H1 (cell line): ENCODE measurements around the gene DPF3. TPM values are rescaled to one million over a fixed set of nuclear protein-coding genes. Genes with fewer than 3 reads are reported as not detected.

Source experiments
- CTCF ChIA-PET: fragments of 300-600 bp; sonication (Branson Sonifier 250); formaldehyde crosslinking; loops from one replicate; lab custom pipeline; 2021; ENCODE audit not compliant: partially characterized antibody; lab: Charles Lee
- POLR2A ChIA-PET: fragments of 300-600 bp; sonication (Branson Sonifier 250); formaldehyde crosslinking; loops from one replicate; lab custom pipeline; 2021; ENCODE audit warnings: inconsistent platforms; ENCODE audit not compliant: partially characterized antibody; lab: Charles Lee
- DNase-seq, 2 experiments: peaks; one replicate each; pipeline versions ENCODE4 v3.0.0 to v3.0.0-alpha.2; 2010 to 2022; ENCODE audit warnings: low spot score in 2 of 2, low read depth in 1 of 2, mixed read lengths in 1 of 2
- FAIRE-seq: peaks from 2 replicates; lab custom pipeline; 2011; peaks lifted over from hg19 to GRCh38; lab: Jason Lieb, UNC
- H2AFZ ChIP-seq: 2 replicates; pipeline ENCODE4 v1.8.1; 2012; ENCODE audit warnings: low read length, inconsistent platforms
- H2AK5ac ChIP-seq: 2 replicates; pipeline ENCODE4 v1.6.1; 2013; ENCODE audit warnings: low read depth, low read length
- H2BK120ac ChIP-seq: replicated peaks from 2 replicates; pipeline ENCODE3; 2013; ENCODE audit warnings: low read depth, low read length, inconsistent platforms
- H2BK12ac ChIP-seq: 2 replicates; pipeline ENCODE4 v1.6.1; 2013; ENCODE audit warnings: low read depth, low read length
- H2BK15ac ChIP-seq: 2 replicates; pipeline ENCODE4 v1.6.1; 2013; ENCODE audit warnings: low read length
- H2BK20ac ChIP-seq: 2 replicates; pipeline ENCODE4 v1.6.1; 2013; ENCODE audit warnings: low read length
- H2BK5ac ChIP-seq: 2 replicates; pipeline ENCODE4 v1.6.1; 2013; ENCODE audit warnings: low read depth, low read length
- H3K14ac ChIP-seq: 2 replicates; pipeline ENCODE4 v1.6.1; 2013; ENCODE audit warnings: inconsistent platforms; ENCODE audit not compliant: insufficient read length
- H3K18ac ChIP-seq: 2 replicates; pipeline ENCODE4 v1.6.1; 2013; ENCODE audit warnings: low read length; ENCODE audit errors: extremely low read depth
- H3K23ac ChIP-seq: 2 replicates; pipeline ENCODE4 v1.6.1; 2013; ENCODE audit warnings: inconsistent platforms; ENCODE audit not compliant: insufficient read length
- H3K23me2 ChIP-seq: 2 replicates; pipeline ENCODE4 v1.6.1; 2013; ENCODE audit warnings: low read depth, low read length
- H3K27ac ChIP-seq: 2 replicates; pipeline ENCODE4 v1.6.1; 2011; ENCODE audit warnings: low read depth, low read length, inconsistent platforms
- H3K27me3 ChIP-seq, 4 experiments: replicated peaks in 1 of 4; 1 replicate in 1 of 4; 2 replicates in 3 of 4; pipeline versions ENCODE4 v1.6.1 to v1.8.1; 2011 to 2013; ENCODE audit warnings: low read length in 3 of 4, mild to moderate bottlenecking in 3 of 4, inconsistent platforms in 2 of 4, mixed read lengths in 2 of 4, moderate library complexity in 1 of 4; ENCODE audit not compliant: control insufficient read depth in 3 of 4, insufficient read depth in 3 of 4; ENCODE audit errors: extremely low read depth in 1 of 4
- H3K36me3 ChIP-seq, 4 experiments: 2 replicates each; pipeline versions ENCODE4 v1.6.1 to v1.8.1; 2011 to 2013; ENCODE audit warnings: mild to moderate bottlenecking in 4 of 4, low read length in 3 of 4, moderate library complexity in 2 of 4, control low read depth in 1 of 4, inconsistent platforms in 1 of 4; ENCODE audit not compliant: insufficient read depth in 4 of 4, control insufficient read depth in 2 of 4
- H3K4ac ChIP-seq: replicated peaks from 2 replicates; pipeline ENCODE3; 2013; ENCODE audit warnings: low read length, low read depth, mixed read lengths, inconsistent platforms; ENCODE audit not compliant: insufficient read length
- H3K4me1 ChIP-seq, 4 experiments: replicated peaks in 1 of 4; 1 replicate in 1 of 4; 2 replicates in 3 of 4; pipeline versions ENCODE4 v1.6.1 to v1.8.1; 2011 to 2013; ENCODE audit warnings: low read length in 3 of 4, inconsistent platforms in 2 of 4, mixed read lengths in 1 of 4; ENCODE audit not compliant: insufficient read depth in 4 of 4, control insufficient read depth in 3 of 4
- H3K4me2 ChIP-seq, 2 experiments: 2 replicates each; pipeline versions ENCODE4 v1.6.1 to v1.8.1; 2011 to 2013; ENCODE audit warnings: low read depth in 2 of 2, low read length in 2 of 2, control low read depth in 1 of 2, inconsistent platforms in 1 of 2, mild to moderate bottlenecking in 1 of 2; ENCODE audit not compliant: insufficient read depth in 1 of 2
- H3K4me3 ChIP-seq, 4 experiments: fragments of 200-600, 300-600 bp in 1 of 4; sonication (generic), shearing (Covaris generic), sonication (Bioruptor Twin) in 1 of 4; 2 replicates each; pipeline versions ENCODE4 v1.5.1 to v1.8.1; 2011 to 2016; ENCODE audit warnings: low read length in 4 of 4, low read depth in 3 of 4, control low read depth in 2 of 4, inconsistent platforms in 2 of 4, mild to moderate bottlenecking in 2 of 4, mixed read lengths in 1 of 4, moderate library complexity in 1 of 4; ENCODE audit not compliant: insufficient read depth in 2 of 4; ENCODE audit errors: extremely low read depth in 1 of 4
- H3K56ac ChIP-seq: replicated peaks from 2 replicates; pipeline ENCODE3; 2013; ENCODE audit warnings: low read depth, mild to moderate bottlenecking, mixed read lengths, low read length, inconsistent platforms; ENCODE audit not compliant: insufficient read length
- H3K79me1 ChIP-seq: 2 replicates; pipeline ENCODE4 v1.6.1; 2013; ENCODE audit warnings: low read depth, low read length, control low read depth
- H3K79me2 ChIP-seq, 2 experiments: 2 replicates each; pipeline versions ENCODE4 v1.6.1 to v1.8.1; 2012 to 2013; ENCODE audit warnings: low read length in 2 of 2, mild to moderate bottlenecking in 2 of 2, inconsistent platforms in 1 of 2; ENCODE audit not compliant: insufficient read depth in 2 of 2, control insufficient read depth in 1 of 2
- H3K9ac ChIP-seq, 4 experiments: replicated peaks in 1 of 4; 1 replicate in 1 of 4; 2 replicates in 3 of 4; pipeline versions ENCODE4 v1.6.1 to v1.8.1; 2011 to 2013; ENCODE audit warnings: low read depth in 3 of 4, low read length in 3 of 4, control low read depth in 2 of 4, mild to moderate bottlenecking in 2 of 4, moderate library complexity in 2 of 4, inconsistent platforms in 1 of 4; ENCODE audit errors: extremely low read depth in 1 of 4
- H3K9me3 ChIP-seq, 2 experiments: 2 replicates each; pipeline versions ENCODE4 v1.6.1 to v1.8.1; 2012 to 2013; ENCODE audit warnings: mild to moderate bottlenecking in 2 of 2, moderate library complexity in 2 of 2, control low read depth in 1 of 2, inconsistent platforms in 1 of 2, low read depth in 1 of 2, low read length in 1 of 2, mixed read lengths in 1 of 2; ENCODE audit not compliant: insufficient read depth in 2 of 2
- H4K20me1 ChIP-seq, 2 experiments: replicated peaks in 1 of 2; 2 replicates each; pipeline versions ENCODE3 to v1.8.1; 2011 to 2013; ENCODE audit warnings: inconsistent platforms in 2 of 2, low read length in 2 of 2, mild to moderate bottlenecking in 1 of 2; ENCODE audit not compliant: insufficient read depth in 2 of 2, control insufficient read depth in 1 of 2
- H4K5ac ChIP-seq: 2 replicates; pipeline ENCODE4 v1.6.1; 2013; ENCODE audit warnings: low read length, low read depth, mixed read lengths, inconsistent platforms; ENCODE audit not compliant: insufficient read length
- H4K8ac ChIP-seq: 2 replicates; pipeline ENCODE4 v1.8.0; 2013; ENCODE audit warnings: mild to moderate bottlenecking, moderate library complexity, low read length, inconsistent platforms; ENCODE audit not compliant: insufficient read depth; ENCODE audit errors: extremely low read depth
- H4K91ac ChIP-seq: replicated peaks from 2 replicates; pipeline ENCODE3; 2013; ENCODE audit warnings: low read length, mixed read lengths, inconsistent platforms; ENCODE audit not compliant: insufficient read length
- CHD1 ChIP-seq: IDR thresholded peaks from 2 replicates; pipeline ENCODE4 v1.6.1; 2012; ENCODE audit warnings: low read depth, low read length, improper control_type of control experiment
- EP300 ChIP-seq, 2 experiments: IDR thresholded peaks; 1 replicate in 1 of 2; 2 replicates in 1 of 2; pipeline ENCODE4 v1.6.1; 2011 to 2012; ENCODE audit warnings: low read depth in 2 of 2, low read length in 2 of 2, mild to moderate bottlenecking in 2 of 2, borderline replicate concordance in 1 of 2, inconsistent platforms in 1 of 2, moderate library complexity in 1 of 2
- EZH2 ChIP-seq: fragments of 200-600 bp; sonication (generic); IDR thresholded peaks from 2 replicates; pipeline ENCODE4 v1.7.1; 2012; ENCODE audit warnings: low read depth, mild to moderate bottlenecking, moderate library complexity, low read length, inconsistent platforms; ENCODE audit not compliant: severe bottlenecking
- POLR2A ChIP-seq, 2 experiments: IDR thresholded peaks; 1 replicate in 1 of 2; 2 replicates in 1 of 2; pipeline ENCODE4 v1.6.1; 2011; ENCODE audit warnings: low read depth in 2 of 2, low read length in 2 of 2, mild to moderate bottlenecking in 2 of 2; ENCODE audit errors: control extremely low read depth in 1 of 2
- SAP30 ChIP-seq: fragments of 300-600 bp; sonication (generic); IDR thresholded peaks from 2 replicates; pipeline ENCODE4 v1.7.1; 2012; ENCODE audit warnings: low read length, moderate library complexity, mild to moderate bottlenecking, inconsistent platforms; ENCODE audit not compliant: insufficient read depth, insufficient replicate concordance
- SP1 ChIP-seq: IDR thresholded peaks from 2 replicates; pipeline ENCODE4 v1.6.1; 2011; ENCODE audit warnings: low read depth, low read length
- TCF12 ChIP-seq: IDR thresholded peaks from 2 replicates; pipeline ENCODE4 v1.6.1; 2011; ENCODE audit warnings: low read depth, mild to moderate bottlenecking, low read length
- ZNF274 ChIP-seq: IDR thresholded peaks from 2 replicates; pipeline ENCODE4 v1.7.0; 2012; ENCODE audit warnings: low read length, borderline replicate concordance; ENCODE audit errors: extremely low read depth
- WGBS, 2 experiments: shearing (Covaris generic) in 1 of 2; methylation state at CpG; one replicate each; pipeline versions ENCODE4 v1.1.6 to v1.1.7; 2013 to 2015; ENCODE audit warnings: low lambda C conversion rate in 2 of 2, mixed read lengths in 2 of 2, inconsistent platforms in 1 of 2, low coverage in 1 of 2, missing lambda C conversion rate in 1 of 2; ENCODE audit not compliant: insufficient replicate concordance in 2 of 2, insufficient coverage in 1 of 2, insufficient read length in 1 of 2; ENCODE audit errors: extremely low coverage in 1 of 2, missing lambda C conversion rate in 1 of 2; 5-methylcytosine and 5-hydroxymethylcytosine counted together
- polyA plus RNA-seq, 7 experiments: library from polyadenylated mRNA; depleted of rRNA in 3 of 7; stranded (reverse) in 5 of 7; unstranded in 2 of 7; fragments of >200 nt in 5 of 7; fragments of 200-250 nt in 2 of 7; gene quantifications; 1 replicate in 5 of 7; 2 replicates in 1 of 7; 4 replicates in 1 of 7; pipeline versions ENCODE4 v1.2.1 to v1.2.3, GENCODE V29; 2011 to 2013; ENCODE audit warnings: missing spikeins in 2 of 7, mixed read lengths in 2 of 7
- total RNA-seq: library from RNA; stranded (reverse); fragmentation: NEBNext Ultra II Directional; extraction: Animal tissue kit (Norgen Biotek cat#: 25700); gene quantifications from 2 replicates; pipeline ENCODE4 v1.2.1, GENCODE V29; 2021

The DPF3 gene
- total and polyA plus RNA-seq, 2 of the 8 experiments (the other 6 are each of a cell fraction or from before 2014, with no cell fraction given), result 0.19 TPM; not detected in 1

DNA sequence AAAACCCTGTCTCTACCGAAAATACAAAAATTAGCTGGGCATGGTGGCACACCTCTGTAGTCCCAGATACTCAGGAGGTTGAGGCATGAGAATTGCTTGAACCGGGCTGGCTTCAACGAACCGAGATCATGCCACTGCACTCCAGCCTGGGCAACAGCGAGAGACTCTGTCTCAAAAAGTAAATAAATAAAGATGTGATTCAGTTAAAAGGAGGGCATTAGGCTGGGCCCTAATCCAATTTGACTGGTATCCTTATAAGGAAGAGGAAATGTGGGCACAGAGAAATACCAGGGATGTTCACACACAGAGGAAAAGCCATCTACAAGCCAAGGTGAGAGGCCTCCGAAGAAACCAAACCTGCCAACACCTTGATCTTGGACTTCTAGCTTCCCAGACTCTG is 22.3 kb upstream of the DPF3 start:
- Histone ChIP-seq H3K9ac (no peak overlapping the region), H3K56ac (no peak overlapping the region), H2BK5ac (no peak overlapping the region), H3K18ac (no peak overlapping the region), H3K4me1 (no peaks in the 10 kb centered on the region), H3K14ac (no peak overlapping the region), H3K23ac (no peak overlapping the region), H3K4me2 (no peak overlapping the region), H2BK12ac (no peak overlapping the region), H3K27me3 (no peaks in the 10 kb centered on the region), H3K79me1 (no peaks in the 10 kb centered on the region), H2BK15ac (no peak overlapping the region), H2BK120ac (no peak overlapping the region), H2AK5ac (no peak overlapping the region), H3K4me3 (no peak overlapping the region), H2BK20ac (no peak overlapping the region), H3K27ac (no peak overlapping the region), H3K9me3 (no peaks in the 10 kb centered on the region), H4K8ac (no peak overlapping the region), H4K20me1 (no peaks in the 10 kb centered on the region), H2AFZ (no peak overlapping the region), H3K23me2 (no peaks in the 10 kb centered on the region), H3K4ac (no peak overlapping the region), H4K5ac (no peak overlapping the region), H3K36me3 (no peaks in the 10 kb centered on the region), H3K79me2 (no peaks in the 10 kb centered on the region), H4K91ac (no peak overlapping the region)
- 78% methylated on average over 6 of the region's 6 CpGs; no CpG with 5 or more reads in 1 of the 2 experiments for WGBS, 2 experiments
- CTCF ChIA-PET, result interaction anchor here (0.6 to 2.7 kb wide), 3 partner anchors 12 to 32 kb away, joined by 3 to 13 read pairs (median 12); no protein-coding TSS in a partner anchor
- TF ChIP-seq TCF12 (no peak), ZNF274 (no peak), EZH2 (no peak), SAP30 (no peak), EP300 (IDR thresholded peaks at IDR 0.05; ENCODE audit: borderline replicate concordance in 1 of 2, low read depth in 2 of 2, low read length in 2 of 2) (no peak), POLR2A (IDR thresholded peaks at IDR 0.05; ENCODE audit: control extremely low read depth in 1 of 2, low read depth in 2 of 2, low read length in 2 of 2) (no peak), CHD1 (no peak), SP1 (no peak)
- POLR2A ChIA-PET, result no interaction called here
- DNase-seq, result no peak
- no peak for FAIRE-seq
